IPS-11a (cell line): Measurements from ENCODE around the gene COBL.

Experiments used
- H3K4me3 ChIP-seq: one replicate; pipeline ENCODE4 v1.5.1; 2013; ENCODE audit warnings: low read depth, low read length, control low read depth

COBL gene

GRCh38 chr7:51255536-51256208, 60.9 kb downstream of the COBL start:
- H3K4me3 ChIP-seq = no peak overlapping the region

GRCh38 chr7:51255036-51255435, 61.6 kb downstream of the COBL start:
- no peak overlapping the region for H3K4me3 ChIP-seq

- no peak overlapping the region for H3K4me3 ChIP-seq
Observed at GRCh38 chr7:51253157-51253556, 63.5 kb downstream of the COBL start.

GRCh38 chr7:51251290-51251689, 65.3 kb downstream of the COBL start:
- H3K4me3 ChIP-seq = no peak overlapping the region

DNA sequence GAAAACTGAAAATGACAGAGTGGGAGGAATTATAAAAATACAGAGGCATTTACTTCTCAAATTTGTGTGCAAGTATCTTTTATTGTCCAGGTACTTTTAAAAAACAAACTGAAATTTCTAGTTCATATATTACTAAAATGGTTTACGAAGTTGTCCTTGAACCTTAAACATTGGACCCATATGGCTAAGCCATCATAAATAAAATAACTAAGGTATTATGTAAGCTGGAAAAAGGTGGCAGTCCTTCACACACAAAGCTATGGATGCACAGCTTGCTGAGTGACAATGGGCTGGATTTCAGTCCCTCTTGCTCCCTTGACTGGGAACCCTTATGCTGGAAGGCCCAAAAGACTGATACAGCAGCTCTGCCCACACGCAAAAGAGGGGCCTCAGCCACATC, 66.1 kb downstream of the COBL start:
- H3K4me3 ChIP-seq = no peak overlapping the region

- H3K4me3 ChIP-seq = no peak overlapping the region
Observed at GRCh38 chr7:51249991-51250390, 66.6 kb downstream of the COBL start.

DNA sequence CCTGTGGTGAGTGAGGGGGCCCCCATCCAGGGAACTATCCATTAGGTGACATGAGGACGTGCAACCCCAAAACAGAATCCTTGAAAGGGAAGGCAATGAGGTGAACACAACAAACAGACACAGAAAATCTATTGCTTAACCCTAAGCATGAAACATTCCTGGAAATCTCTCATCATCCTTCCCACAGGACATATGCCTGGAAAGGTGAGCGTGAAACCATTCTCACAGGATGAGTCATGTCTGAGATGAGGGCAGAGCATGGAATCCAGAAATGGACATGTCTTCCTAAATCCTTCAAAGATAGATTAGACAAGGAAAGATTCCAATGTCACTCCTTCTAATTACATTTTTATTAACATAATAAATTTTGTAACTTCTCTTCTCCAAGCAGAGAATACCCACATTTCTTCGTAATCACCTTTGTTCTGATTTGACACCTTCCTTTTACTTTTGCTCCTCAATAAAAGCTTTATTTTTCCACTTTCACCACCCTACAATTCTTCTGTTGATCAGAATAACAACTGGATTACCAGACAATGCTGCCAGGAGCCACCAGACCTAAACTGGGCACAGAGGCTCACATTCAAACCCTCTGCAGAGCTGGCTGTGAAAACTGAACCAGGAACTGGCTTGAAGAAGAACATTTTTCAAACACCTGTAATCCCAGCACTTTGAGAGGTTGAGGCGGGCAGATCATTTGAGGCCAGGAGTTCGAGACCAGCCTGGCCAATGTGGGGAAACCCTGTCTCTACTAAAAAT, 67.2 kb downstream of the COBL start:
- no peak overlapping the region for H3K4me3 ChIP-seq

DNA sequence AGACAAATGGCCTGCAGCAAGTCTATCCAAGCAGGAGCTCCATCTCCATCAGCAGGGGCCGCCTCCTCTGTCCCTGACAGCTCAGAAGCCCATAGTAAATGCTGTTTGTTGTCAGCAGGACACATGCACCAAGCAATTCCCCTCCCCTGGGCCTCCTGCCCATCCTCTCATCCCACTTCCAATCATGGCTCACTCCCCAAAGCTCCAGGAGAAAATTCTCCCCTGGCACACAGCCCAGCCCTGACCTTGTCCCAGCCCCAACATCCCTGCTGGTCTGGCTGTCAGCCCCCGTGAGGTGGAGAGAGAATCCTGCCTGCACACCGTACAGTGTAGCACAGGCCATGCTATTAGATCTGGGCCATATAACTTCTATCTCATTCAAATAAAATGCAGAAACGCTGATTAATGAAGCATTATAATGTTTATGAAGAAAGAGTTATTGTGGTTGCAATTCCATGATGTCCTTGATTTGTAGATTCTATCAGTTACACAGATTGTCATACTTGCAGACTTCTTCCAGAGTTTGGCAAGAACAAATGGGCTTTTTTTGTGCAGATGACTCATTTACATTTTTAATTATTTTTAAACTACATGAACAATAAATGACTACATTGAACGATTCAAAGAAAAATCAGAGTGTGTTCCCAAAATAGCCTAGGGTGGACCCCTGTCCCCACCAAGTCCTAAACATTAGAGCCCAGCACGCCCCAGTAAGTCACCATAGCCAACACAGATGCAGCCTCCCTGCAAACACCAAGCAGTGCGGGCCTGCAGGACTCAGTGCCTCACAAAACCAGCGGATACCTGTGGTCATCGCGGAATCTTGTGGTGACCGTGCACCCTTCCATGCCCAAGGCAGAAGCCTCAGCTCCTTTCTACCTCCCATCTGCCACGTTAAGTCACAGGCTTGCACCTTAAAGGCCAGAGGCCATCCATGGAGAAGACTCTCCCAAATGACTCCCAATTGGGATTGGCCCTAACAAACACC, 70.1 kb downstream of the COBL start:
- no peak overlapping the region for H3K4me3 ChIP-seq

DNA sequence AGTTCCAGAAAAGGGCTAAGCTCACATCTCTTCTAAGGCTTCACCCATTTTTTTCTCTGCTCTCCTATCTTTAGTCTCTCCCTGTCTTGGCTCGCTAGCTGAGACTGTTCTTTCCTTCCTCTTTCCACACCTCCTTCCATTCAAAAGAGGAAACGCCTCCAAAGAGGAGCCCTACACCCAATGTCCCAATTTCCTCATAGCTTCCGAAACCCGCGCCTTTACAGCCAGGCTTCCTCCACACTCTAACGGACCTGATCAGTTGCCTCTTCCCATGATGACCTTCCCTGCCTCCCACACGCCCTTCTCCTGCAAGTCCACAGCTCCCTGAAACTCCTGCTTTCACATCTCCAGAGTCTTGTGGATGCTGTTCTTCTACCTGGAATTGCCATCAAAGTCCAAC, 71.7 kb downstream of the COBL start:
- H3K4me3 ChIP-seq = no peak overlapping the region

- no peak overlapping the region for H3K4me3 ChIP-seq
Observed at GRCh38 chr7:51244053-51244452, 72.6 kb downstream of the COBL start.

- no peak overlapping the region for H3K4me3 ChIP-seq
Observed at GRCh38 chr7:51243631-51244030, 73.0 kb downstream of the COBL start.

- H3K4me3 ChIP-seq = no peak overlapping the region
Observed at GRCh38 chr7:51242881-51243518, 73.6 kb downstream of the COBL start.

- no peak overlapping the region for H3K4me3 ChIP-seq
Observed at GRCh38 chr7:51242007-51242691, 74.5 kb downstream of the COBL start.

DNA sequence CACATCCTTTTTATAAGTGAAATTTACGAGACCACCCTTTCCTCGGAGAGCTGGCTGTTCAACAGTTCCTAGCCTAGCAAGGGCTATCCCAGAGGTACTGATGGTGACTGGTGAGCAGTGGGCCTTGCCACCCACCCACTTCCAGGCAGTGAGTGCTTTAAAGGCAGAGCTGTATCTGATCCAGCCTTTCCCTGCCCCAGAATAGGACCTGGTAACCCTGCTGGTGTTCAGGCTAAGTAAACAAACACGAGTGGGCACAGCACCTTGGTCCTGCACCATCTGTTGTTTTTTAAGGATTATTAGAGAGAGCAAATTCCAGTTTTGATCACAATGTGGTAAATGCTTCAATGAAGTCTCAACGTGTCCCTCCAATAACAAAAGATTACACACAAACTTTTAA, 75.7 kb downstream of the COBL start:
- H3K4me3 ChIP-seq = no peak overlapping the region

DNA sequence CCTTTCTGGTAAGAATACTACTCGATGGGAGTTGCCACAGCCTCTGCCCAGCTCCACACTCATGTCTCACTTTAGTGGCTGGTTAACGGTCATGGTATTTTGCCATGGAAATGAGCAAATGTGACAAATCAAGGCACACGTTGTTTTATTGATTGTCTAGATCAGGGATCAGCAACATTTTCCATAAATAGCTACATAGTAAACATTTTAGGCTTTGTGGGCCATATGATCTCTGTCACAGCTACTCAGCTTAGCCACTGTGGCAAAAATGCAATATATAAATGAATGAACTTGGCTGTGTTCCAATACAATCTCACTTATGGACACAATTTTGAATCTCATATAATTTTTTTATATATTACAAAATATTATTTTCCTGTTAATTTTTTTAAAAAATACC, 76.9 kb downstream of the COBL start:
- H3K4me3 ChIP-seq = no peak overlapping the region

DNA sequence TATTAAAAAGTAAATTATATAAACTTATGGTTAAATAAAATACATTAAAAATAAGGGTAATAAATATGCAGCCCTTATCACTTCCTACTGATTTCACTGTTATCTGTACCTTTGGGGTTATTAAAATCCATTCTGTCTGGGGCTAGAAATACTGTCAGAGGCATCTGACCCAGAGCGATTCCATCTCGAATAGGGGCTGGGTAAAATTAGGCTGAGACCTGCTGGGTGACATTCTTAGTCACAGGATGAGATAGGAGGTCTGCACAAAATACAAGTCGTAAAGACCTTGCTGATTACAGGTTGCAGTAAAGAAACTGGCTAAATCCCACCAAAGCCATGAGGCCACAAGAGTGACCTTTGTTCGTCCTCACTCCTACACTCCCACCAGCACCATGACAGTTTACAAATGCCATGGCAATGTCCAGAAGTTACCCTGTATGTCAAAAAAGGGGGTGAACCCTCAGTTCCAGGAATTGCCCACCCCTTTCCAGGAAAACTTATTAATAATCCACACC, 77.6 kb downstream of the COBL start:
- no peak overlapping the region for H3K4me3 ChIP-seq

DNA sequence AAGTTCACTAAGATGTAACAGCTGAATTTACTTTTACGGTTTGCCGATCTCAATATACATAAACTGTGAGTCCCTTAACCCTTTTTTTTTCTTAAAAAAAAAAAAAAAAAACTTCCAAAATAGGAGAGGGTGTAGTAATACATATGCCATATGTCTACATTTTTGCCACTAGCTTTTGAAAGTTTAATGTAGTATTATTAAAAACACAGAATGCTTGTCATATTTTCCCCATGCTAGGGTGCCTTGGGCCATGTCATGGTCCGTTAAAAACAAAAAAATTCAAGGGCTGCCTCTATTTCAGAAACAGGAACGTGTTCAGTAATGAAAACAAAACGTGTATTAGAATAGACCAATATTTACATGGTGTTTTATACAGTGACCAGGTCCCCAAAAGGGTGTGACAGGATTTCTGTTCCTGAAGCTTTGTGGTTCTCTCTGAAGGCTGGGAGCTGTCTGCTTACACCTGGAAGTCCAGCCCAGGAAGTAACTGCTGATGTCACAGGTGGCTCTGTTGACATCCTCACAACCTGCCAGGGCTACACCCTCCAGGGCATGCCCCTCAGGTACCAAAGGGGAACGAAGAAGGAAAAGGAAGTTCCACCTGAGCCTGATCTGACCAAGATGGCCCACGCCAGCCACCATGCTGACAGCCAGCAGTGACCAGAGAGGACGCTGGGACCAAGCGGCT, 79.0 kb downstream of the COBL start:
- no peak overlapping the region for H3K4me3 ChIP-seq

GRCh38 chr7:51236470-51237132, 80.0 kb downstream of the COBL start:
- no peak overlapping the region for H3K4me3 ChIP-seq
